ENCODE measurements around the gene EHBP1.

The EHBP1 gene

DNA sequence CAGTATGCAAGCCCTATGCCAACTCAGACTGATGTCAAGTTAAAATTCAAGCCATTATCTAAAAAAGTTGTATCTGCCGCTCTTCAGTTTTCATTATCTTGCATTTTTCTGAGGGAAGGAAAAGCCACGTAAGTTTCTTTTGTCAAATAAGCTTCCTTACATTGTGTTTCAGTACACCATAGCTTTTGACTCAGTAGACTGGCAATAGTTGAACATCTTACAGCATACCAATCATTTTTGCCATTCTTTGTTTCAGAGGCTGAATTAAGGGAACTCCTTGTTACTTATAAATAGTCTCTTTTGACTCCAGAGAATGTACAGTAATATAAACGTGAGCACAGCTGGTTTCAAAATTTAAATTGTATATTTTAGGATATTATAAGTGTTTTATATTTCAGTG lies 120.6 kb downstream of the EHBP1 start:
- DNase-seq: no peak

DNA sequence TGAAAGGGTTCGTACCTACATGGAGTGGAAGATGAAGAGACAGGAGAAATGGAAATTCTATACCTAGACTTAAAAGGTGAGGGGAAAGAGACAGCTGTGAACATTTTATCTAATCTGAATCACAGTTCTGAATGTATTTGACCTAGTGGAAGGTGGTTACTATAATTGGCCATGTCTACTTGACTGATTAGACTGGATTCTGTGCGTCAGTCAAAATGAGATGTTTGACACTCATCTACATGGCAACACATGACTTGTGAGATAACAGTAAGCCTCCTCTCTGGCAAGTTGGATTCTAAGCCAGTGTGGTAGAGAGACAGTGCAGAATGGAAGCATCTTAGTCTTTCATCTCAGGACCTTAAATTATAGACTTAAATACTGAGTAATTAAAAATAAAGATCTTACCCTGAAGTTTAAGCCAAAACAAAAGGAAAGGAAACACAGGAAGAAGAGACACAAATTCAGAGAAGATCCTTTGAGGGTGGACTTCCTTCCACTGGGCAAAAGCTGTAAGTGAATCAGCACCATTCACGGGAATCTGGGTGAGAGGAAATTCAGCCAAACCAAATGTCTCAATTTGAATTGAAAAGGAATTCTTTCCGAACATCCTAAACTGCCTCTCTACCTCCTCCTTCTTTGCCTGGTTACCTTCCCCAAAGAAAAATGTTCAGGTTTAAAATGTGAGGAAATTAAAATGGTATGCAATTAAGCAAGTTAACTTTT lies 121.6 kb downstream of the EHBP1 start:
- DNase-seq: no peak

DNA sequence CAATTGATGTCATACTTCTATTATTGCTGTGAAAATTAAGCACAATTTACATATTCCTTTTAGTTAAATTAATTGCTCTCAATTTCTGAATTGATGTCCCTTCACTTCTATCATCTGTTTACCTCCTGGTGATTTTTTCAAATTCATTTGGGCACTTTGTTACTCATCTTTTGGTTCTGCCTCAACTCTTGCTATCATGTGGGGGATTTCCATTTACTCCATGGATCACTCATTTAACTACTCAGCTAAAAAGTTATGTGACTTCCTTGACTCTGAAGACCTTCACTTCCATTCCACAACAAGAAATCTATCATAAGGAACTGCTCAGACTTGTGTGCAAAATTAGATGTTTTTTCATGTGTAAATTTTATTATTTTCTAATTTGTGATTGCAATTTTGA lies 126.2 kb downstream of the EHBP1 start:
- DNase-seq: no peak

DNA sequence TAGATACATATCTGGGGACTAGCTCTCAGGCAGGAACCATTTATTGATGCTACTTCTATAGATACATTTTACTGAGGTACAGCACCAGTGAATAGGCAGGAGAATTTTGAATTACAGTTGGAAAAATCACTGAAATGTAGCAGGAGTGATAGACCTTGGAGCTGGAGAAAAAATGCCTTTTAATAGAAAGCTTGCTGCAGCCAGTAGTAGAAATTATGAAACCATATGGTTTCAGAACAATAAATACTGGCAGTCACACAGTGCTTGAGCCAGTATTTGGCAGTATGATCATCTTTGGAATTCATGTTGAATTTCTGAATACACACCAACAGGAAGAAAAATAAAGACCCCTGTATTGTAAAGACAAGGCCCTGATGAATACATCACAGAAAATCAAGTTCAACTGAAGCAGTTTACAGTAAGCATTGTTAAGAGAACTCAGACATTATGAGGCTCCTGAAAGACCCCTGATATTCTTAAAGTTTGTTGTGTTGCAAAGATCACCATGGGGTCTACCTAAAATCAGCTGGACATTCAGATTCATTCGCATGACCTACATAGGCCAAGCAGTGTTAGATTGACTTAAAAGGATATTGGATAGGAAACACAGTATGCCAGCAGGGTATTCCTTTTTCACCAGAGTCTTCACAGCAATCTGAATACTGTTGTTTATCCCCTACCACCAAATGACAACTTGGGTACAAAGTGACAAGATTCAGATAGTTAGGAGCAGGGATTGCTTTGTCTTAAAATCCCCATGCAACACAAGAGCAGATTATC lies 139.0 kb downstream of the EHBP1 start:
- DNase-seq: no peak

DNA sequence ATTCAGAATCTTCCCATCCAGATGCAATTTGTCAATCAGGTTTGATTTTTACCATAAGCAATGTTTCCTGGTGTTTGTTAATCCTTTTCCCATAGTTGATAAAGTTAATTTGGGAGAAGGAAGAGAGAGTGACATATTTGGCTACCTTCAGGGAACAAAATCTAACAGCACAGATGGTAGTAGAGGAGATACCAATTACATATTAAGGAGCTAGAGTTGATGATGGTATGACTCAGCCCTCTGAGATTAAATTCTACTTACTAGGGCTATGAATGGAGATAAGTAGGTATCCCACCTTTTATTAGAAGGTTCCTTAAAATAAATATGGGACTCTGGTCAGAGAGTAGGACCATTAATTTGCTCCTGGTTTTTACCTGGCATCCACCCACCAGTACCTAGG lies 139.7 kb downstream of the EHBP1 start:
- DNase-seq: no peak

DNA sequence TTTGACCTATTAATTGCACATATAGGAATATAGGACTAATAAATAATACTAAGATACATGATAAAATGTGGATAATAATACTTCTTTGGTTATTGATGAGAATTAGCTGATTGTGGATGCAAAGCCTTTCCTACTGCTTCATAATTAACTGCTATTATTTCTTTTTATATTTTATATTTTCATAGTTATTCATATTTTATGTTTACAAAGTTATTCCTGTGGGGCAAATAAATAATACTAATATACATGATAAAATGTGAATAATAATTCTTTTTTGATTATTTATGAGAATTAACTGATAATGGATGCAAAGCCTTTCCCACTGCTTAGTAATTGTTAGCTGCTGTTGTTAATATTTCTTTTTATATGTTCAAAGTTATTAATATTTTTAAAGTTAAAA lies 146.7 kb downstream of the EHBP1 start:
- DNase-seq: no peak

DNA sequence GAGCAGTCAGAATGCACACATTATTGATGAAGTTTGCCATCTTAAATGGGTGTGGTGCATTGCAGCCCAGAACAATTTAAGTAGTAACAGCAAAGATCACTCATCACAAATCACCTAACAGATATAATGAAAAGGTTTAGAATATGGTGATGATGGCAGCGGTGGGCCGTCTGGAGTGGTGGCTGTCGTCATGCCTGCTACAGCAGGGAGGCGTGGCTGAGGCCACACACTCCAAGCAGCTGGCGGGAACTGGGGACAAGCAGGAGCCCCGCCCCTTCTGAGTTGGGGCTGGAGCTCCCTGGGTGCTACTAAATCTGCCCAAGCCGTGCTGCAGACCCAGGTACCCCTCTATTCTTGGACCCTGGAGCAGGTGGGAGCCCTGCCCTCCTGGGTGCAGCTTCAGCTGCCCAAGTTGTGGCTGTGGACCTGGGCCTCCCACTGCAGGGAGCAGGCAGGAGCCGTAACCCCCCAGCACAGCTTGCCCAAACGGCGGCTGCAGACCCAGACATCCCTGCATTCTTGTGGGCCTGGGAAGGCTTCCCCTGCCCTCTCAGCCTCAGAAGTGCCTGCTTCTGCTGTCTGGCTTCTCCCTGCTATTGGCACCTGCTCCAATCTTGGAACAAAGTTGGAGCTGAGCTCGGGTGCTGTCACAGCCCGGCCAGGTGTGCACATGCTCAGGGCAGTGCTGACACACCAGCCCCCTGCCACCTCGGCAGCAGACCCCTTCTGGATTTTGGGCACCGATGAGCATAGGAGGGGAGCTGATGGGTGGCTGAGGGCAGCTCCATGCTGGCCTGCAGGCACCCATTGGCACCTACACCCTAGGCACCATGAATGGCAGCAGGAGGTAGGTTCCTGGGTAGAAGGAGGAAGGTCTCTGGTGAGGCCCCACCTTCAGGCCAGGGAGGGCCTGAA lies 149.3 kb downstream of the EHBP1 start:
- DNase-seq: no peak

DNA sequence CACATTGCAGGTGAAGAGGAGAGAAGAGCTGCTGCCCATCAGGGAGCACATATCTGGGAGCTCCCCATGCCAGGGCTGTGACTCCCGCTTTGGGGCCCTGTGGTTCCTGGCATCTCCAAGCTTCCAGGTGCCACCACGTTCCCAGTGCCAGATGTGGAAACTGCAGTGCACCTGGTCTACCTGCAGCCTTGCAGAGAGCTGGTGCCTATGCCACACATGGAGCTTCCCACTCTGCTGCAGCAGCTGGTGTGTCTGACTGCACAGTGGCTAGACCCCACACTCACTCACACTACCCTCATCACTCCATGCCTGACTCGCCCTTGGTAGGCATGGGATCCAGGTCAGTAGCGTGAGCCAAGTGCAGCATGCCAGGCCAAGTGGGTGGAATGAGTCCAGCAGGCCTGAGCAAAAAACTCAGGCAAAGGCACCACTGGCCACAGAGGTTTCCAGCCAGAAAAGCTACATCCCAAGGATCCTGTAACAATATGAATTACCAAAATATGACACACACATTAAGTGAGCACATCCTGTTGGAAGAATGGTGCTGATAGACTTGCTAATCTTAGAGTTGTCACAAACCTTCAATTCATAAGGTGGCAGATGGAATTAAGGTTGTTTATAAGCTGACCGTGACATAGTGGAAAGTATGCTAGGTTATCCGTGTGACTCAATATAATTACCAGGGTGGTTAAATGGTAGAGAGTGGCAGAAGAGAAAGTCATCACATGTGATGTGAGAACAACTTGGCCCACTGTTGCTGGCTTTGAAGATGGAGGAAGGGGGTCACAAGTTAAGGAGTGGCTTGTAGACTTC lies 150.9 kb downstream of the EHBP1 start:
- no peak for DNase-seq

DNA sequence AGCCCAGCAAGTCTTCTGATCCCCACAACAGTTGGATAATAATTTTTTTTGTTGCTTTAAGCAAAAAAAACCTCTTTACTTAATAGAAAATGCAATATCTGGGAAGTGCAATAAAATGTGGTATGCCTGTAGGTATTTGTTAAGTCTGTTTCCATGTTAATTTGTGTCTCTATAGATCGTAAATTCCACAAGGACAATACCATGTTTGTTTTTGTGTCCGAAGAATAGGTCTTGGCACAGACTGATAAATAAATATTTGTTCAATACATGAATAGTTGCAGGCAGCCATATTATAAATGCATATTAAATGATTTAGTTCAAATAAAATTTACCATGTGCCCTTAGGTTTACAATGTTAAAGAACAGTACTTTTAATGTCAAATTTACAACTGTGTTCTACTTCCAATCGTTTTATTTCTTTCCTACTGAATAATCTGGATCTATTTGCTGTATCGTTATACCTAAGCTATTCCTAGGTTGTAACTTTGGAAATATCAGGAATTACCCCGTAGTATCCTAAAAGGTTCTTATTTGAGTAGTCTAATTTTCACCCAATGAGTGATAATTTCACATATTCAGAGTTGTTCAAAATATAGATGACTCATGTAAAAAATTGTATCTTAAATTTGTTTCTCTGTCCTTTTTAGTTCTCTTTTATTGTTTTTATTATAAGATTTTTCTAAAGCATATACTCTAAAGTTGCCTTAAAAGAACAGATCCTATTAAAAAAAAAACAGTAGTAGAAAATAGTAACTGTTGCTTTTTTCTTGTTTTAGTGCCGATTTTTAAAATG lies 151.8 kb downstream of the EHBP1 start:
- DNase-seq: no peak

DNA sequence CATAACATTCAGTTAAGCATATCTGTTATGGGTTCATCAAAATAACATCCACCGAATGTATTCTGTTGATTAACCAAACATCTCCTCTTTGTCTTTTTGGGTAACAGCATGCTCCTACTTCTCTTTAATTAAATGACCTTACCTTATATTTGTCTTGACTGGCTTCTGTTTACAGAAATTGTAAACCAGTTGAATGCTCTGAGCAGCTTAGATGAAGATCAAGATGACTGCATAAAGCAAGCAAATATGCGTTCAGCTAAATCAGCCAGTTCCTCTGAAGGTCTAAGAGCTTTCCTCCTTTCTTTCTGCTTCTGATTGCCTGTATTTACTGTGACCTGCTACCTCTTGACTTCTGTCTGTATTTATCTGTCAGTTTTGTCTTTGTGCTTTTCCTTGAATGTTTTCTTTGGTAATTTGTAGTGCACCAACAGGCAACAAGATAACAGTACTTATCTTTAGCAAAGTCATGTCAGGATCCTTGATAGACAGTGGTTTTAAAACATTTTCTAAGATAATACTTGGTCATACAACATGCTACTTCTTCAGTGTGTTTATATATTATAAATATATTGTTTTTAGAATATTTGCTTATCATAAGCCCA lies 152.8 kb downstream of the EHBP1 start:
- no peak for DNase-seq

DNA sequence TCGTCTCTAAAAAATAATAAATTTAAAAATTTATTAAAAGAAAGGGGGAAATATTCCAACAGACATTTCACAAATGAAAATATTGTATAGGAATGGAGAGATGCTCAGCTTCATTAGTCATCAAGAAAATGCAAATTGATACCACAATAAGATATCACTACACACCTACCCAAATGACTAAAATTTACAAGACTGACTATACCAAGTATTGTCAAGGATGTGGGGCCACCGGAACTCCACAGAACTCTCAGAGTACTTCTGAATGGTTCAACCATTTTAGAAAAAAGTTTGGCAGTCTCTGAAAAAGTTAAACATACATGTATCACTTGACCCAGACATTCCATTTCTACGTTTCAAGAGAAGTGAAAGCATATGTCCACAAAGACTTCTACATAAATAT lies 163.4 kb downstream of the EHBP1 start:
- no peak for DNase-seq

DNA sequence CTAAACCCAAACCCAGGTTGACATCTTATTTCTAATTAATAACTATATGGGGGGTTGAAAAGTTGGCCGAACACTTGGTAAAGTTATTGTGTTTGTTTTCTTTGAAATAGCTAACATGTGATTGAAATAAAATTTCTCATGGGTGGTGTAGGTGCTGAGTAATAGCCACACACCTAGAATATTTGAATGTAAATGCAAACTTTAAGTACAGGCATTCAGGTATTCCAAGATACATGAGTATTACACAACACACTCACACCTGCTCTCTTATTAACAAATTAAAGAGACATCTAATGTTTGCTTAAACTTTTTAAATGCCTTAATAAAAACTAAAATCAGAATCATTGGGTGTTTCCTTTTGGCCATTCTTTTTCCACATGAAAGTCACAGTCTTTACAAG lies 165.5 kb downstream of the EHBP1 start:
- no peak for DNase-seq

DNA sequence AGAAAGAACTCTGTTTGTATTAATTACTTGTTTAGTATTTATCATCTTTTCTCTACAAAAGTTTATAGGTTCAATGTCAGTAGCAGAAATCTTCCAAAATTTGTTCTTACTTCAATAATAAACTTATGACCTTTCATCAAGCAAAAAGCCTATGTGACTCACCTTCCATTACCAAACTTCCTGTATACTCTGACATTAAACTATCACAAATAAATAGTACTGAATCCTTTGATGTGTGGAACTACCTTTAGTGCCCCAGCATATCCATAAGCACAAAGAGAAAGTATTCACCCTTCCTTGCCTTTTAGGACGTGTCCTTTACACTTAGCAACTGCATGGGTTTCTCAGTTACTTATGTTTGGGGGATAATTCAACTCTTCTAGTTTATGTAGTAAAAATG lies 166.0 kb downstream of the EHBP1 start:
- no peak for DNase-seq

DNA sequence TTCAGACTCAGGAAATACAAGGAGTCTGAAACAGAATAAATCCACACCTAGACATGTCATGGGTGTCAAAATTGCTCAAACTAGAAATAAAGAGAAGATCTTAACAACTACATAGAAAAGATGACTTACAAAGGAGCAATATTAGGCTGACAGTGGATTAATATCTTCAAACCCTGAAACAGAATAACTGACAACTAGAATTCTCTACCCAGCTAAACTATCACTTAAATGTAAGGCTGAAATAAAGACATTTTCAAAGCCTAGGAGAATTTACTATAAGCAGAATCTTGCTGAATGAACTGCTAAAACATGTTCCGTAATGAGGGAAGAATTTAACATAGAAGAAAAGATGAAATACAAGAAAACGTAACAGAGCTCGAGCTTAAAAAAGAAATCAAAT lies 168.1 kb downstream of the EHBP1 start:
- DNase-seq: no peak

DNA sequence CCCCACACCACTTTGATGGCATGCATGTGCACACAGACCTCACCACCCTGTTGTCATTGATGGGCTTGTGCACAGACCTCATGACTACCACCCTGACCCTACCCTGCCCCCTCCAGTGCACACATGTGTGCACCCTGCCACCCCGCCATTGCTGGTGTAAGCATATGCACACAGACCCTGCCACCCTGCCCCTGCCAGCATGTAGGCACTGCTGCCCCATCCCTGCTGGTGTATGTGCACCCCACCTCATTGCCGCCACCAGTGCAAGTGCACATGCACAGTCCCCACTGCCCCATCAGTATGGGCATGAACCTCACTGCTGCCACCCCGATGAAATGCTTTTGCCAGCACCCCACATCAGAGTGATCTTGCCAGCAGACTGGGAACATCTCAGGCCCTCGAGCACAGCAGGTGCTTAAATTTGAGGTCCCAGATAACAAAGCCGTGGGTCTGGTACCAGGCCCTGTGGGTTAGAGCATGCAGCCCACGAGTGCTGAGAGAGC lies 169.4 kb downstream of the EHBP1 start:
- no peak for DNase-seq

DNA sequence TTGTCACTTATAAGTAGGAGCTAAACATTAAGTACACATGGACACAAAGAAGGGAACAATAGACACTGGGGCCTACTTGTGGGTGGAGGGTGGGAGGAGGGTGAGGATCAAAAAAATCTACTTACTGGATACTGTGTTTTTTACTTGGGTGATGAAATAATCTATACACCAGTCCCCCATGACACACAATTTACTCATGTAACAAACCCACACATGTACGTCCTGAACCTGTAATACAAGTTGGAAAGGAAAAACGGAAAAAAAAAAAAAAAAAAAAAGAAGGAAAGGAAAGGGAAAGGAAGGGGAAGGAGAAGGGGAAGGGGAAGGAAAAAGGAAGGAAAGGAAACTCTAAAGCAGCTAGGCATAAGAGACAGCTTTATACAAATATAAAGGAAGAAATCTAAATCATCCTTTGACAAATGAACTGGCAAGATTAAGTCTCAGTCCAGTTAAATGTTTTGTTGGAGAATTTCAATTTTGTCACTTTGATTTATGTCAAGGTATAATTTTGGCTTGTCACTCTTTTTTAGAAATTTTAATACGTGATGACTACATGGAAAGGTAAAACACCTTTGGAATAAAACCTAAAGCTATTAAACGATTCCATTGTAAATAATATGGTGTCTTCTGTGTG lies 175.8 kb downstream of the EHBP1 start:
- no peak for DNase-seq

DNA sequence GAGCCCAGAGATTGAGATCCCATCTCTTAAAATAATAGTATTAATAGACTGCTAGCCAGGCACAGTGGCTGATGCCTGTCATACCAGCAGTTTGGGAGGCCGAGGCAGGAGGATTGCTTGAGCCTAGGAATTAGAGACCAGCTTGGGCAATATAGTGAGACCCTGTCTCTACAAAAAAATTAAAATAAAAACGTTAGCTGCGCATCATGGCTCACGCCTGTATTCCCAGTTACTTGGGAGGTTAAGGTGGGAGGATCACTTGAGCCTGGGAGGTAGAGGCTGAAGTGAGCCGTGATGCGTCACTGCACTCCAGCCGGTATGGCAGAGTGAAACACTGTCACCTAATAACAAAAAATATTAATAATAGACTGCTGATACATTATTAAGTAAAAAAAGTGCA lies 178.1 kb downstream of the EHBP1 start:
- no peak for DNase-seq

DNA sequence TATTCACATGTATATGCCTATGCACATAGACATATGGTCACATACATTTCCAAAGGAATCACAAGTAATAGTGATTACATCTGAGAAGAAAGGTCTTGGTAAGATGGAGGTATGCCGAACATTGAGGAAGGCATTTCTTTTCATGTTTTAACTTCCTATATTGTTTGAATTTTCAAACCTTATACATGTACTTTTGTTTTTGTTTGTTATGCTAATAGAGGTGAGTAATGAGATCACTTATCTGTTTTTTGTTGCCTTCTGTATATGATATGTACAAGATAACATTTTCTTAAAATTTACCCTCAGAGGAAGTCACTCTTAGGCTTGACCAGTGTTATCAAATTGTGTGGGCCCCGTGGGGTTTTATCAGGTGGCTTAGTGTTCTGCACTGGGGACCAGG lies 178.6 kb downstream of the EHBP1 start:
- no peak for DNase-seq

DNA sequence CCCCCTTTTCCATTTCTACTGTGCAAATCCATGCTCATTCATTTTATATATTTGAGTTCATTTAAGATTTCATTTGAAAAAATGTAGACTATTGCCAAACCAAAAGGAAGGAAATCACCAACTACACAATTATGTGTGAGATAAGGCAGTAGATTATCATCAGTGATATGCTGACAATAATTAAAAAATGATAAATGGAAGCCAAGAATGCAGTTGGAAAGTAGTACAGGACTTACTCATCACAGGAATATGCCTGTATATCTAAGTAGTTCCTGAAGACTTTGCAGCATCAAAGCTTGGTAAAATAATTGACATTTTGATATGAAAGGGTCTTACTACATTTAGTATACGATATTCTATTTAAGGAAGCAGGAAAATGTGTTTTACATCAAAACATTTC lies 179.0 kb downstream of the EHBP1 start:
- DNase-seq: no peak

DNA sequence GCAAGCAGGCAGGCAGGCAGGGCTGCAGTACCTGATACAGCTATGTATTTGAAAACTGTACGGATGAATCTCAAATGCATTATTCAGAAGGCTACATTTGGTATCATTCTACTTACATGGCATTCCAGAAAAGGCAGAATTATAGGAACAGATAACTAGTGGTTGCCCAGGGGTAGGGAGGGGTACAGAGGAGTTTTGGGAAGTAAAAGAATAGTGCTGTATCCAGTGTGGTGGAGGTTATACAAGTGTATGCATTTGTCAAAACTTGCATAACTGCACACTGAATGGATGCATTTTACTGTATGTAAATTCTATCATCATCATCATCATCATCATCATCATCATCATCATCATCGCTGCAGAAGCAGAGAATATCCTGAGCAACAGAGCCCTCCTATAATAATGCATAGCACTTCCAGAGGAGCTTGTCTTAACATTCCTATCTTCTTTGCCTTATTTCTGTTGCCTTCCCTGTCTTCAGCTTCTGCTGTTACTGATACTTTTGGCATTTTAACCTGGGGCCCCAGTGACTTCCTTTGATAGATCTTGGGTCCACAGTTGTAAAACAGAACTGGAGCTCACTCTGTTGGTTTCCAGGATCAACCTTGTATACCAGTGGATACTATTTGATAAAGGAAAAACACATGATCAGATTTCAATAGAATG lies 189.6 kb downstream of the EHBP1 start:
- no peak for DNase-seq

Data from NCI-H1694 (cell line).